Psoas muscle (tissue), 8 donors: Measurements from ENCODE around the gene ZMYND8. TPM values are rescaled to one million over a fixed set of nuclear protein-coding genes. Genes with fewer than 3 reads are reported as not detected.
"Not testable (repeated sequence)": the region's sequence is repeated elsewhere in the genome, so short reads cannot be mapped to it uniquely, and the experiment has no call there.

Experiments
- ATAC-seq, 4 donors: fragments of 200-7000 bp; cut with Tn5 transposase; one replicate each; pipeline ENCODE4 v1.9.1; 2020; ENCODE audit warnings: moderate library complexity in 3 of 4, mild to moderate bottlenecking in 2 of 4
- DNase-seq, 2 donors: peaks; one replicate each; pipeline ENCODE4 v3.0.0-alpha.2; 2020
- H3K27ac ChIP-seq: fragments of 200-600 bp; one replicate; pipeline ENCODE4 v1.8.0; 2022
- H3K27me3 ChIP-seq, 3 donors: fragments of 200-600 bp in 1 of 3; one replicate each; pipeline versions ENCODE4 v1.6.1 to v1.8.0; 2013 to 2022; ENCODE audit warnings: low read length in 2 of 3, mild to moderate bottlenecking in 2 of 3, moderate library complexity in 1 of 3; ENCODE audit not compliant: insufficient read depth in 3 of 3
- H3K36me3 ChIP-seq, 2 donors: fragments of 200-600 bp in 1 of 2; one replicate each; pipeline versions ENCODE4 v1.6.1 to v1.8.0; 2013 to 2022; ENCODE audit warnings: low read depth in 1 of 2, mild to moderate bottlenecking in 1 of 2, moderate library complexity in 1 of 2; ENCODE audit not compliant: insufficient read depth in 1 of 2
- H3K4me1 ChIP-seq: fragments of 200-600 bp; one replicate; pipeline ENCODE4 v1.8.0; 2022
- H3K4me3 ChIP-seq: fragments of 200-600 bp; one replicate; pipeline ENCODE4 v1.8.0; 2022; ENCODE audit warnings: mild to moderate bottlenecking
- H3K9me3 ChIP-seq: fragments of 200-600 bp; one replicate; pipeline ENCODE4 v1.8.0; 2022
- CTCF ChIP-seq: fragments of 200-600 bp; IDR thresholded peaks from one replicate; pipeline ENCODE4 v1.8.0; 2022; ENCODE audit warnings: antibody characterized with exemption
- WGBS, 3 donors: extraction: QIAGEN DNeasy Blood & Tissue Kit; methylation state at CpG; one replicate each; pipeline versions ENCODE4 v1.1.6 to v1.1.7; 2013; 5-methylcytosine and 5-hydroxymethylcytosine counted together
- intact Hi-C, 2 donors: fragments of 100-400 bp; cut with DNase I; formaldehyde crosslinking; loops; one replicate each; pipeline versions ENCODE4 v1.11.0 to v1.14.2; 2022
- polyA plus RNA-seq, 3 donors: library from polyadenylated mRNA; stranded (reverse); fragments of 200-250 nt; gene quantifications; one replicate each; pipeline ENCODE4 v1.2.3, GENCODE V29; 2013
- total RNA-seq, 4 donors: library from RNA; stranded (reverse); fragmentation: NEBNext Ultra II Directional in 2 of 4; extraction: Animal tissue kit (Norgen Biotek cat#: 25700) in 2 of 4; gene quantifications; one replicate each; pipeline versions ENCODE4 v1.2.1 to v1.2.4, GENCODE V29; 2021 to 2023
- donor health status: healthy with polysubstance abuse.
- donor health status: DM: no; HTN: no; CAD: no; lungs with moderate emphysema.
- donor health status: Bipolar disorder and iron deficiency.
- donor health status: healthy.
- donor health status: DM: yes; HTN: yes; CAD: no.
- donor health status: DM: no; HTN: no; CAD: no.
- donor health status: DM: no; HTN: no; CAD: no.
- donor health status: DM: yes; HTN: yes; CAD: no.

ZMYND8 gene
- total and polyA plus RNA-seq, 7 donors: 4.7 to 42.9 (median 17.7) TPM

GRCh38 chr20:47280668-47281067, 75.8 kb downstream of the ZMYND8 start:
- WGBS, 3 donors: 82 to 89% (median 84%) methylated on average over 3 of the region's 3 CpGs
- H3K36me3 ChIP-seq: peaks cover 9 to 82% of the 10 kb centered on the region in 2 donors
- no peak for TF ChIP-seq CTCF

GRCh38 chr20:47280228-47280627, 76.3 kb downstream of the ZMYND8 start:
- H3K9me3 ChIP-seq: no peaks in the 10 kb centered on the region
- TF ChIP-seq CTCF: no peak
- intact Hi-C loops: no loop called here
- no peak overlapping the region for H3K4me3 ChIP-seq
- H3K27ac ChIP-seq: no peak overlapping the region
- H3K27me3 ChIP-seq: no peaks in the 10 kb centered on the region
- DNase-seq (no peak), ATAC-seq (no peak)
- peaks cover 9 to 82% of the 10 kb centered on the region in 2 donors for H3K36me3 ChIP-seq
- peaks cover 12% of the 10 kb centered on the region for H3K4me1 ChIP-seq
- WGBS, 3 donors: 85 to 88% (median 87%) methylated on average over 7 of the region's 7 CpGs

More at GRCh38 chr20:47280668-47281067, 75.8 kb downstream of the ZMYND8 start:
- H3K4me3 ChIP-seq: no peak overlapping the region
- H3K4me1 ChIP-seq: peaks cover 12% of the 10 kb centered on the region
- ATAC-seq (no peak), DNase-seq (no peak)
- no peak overlapping the region for H3K27ac ChIP-seq
- H3K27me3 ChIP-seq: no peaks in the 10 kb centered on the region
- no peaks in the 10 kb centered on the region for H3K9me3 ChIP-seq
- intact Hi-C loops: no loop called here

DNA sequence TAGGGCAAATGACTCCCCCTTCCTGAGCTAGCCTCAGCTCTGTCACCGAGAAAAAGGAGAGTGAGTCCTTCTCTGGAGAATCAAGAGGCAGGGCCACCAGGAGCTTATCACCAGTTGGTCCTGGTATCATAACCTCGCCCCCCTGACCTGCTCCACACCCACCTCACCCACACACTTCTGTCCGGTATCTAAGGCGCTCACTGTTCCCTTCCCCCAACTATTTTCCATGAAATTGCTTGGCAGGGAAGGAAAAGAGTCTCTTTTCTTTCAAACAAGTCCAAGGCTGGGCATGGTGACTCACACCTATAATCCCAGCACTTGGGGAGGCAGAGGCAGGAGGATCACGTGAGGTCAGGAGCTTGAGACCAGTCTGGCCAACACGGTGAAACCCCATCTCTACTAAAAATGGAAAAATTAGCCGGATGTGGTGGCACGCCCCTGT, 77.6 kb downstream of the ZMYND8 start:
- Histone ChIP-seq H3K36me3 (peaks cover 9 to 74% of the 10 kb centered on the region in 2 donors), H3K4me3 (no peak overlapping the region), H3K4me1 (peaks cover 25% of the 10 kb centered on the region), H3K9me3 (no peaks in the 10 kb centered on the region), H3K27me3 (no peaks in the 10 kb centered on the region), H3K27ac (no peak overlapping the region)
- peak in 1 of 4 donors; percentile 10 for ATAC-seq
- WGBS, 3 donors: 78 to 83% (median 81%) methylated on average over 8 of the region's 8 CpGs
- no peak for DNase-seq
- TF ChIP-seq CTCF: no peak
- intact Hi-C loops: no loop called here

GRCh38 chr20:47277535-47277872, 79.0 kb downstream of the ZMYND8 start:
- H3K4me3 ChIP-seq, H3K9me3 ChIP-seq, H3K27ac ChIP-seq, DNase-seq, H3K27me3 ChIP-seq, ATAC-seq, intact Hi-C loops: not testable (repeated sequence)
- H3K36me3 ChIP-seq: peaks cover 2 to 59% of the 10 kb centered on the region in 2 donors
- WGBS, 3 donors: 73 to 81% (median 73%) methylated on average over 5 of the region's 5 CpGs
- peaks cover 34% of the 10 kb centered on the region for H3K4me1 ChIP-seq

DNA sequence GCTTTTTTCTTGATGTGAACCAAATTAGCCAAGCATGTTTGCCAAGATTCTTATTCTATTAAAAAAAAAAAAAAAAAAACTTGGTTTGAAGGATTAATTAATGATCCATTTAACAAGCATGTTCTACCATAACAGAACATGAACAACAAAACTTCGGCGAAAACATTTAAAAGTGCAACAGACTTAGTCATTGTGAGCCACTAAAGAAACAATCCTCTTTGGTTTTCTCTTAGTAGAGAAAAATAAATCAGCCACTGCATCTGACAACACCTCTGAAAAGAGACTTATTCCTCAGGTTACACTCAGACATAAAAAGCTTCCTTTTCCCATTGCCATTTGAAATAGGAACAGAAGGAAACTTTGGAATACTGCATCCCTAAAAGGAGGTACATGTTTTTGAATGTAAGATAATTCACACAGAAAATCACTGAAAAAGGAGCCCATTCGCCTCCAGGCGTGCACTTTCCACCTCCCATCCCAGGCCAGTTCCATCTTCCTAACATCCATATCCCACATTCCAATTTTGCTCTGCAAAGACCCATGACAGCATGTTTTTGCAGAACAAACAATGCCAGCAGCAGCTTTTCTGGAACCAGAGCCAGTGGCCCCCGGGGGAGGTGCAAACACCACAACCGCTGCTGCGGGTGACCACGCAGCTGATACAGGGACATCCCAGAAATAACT, 79.5 kb downstream of the ZMYND8 start:
- Histone ChIP-seq H3K36me3 (peaks cover 2 to 54% of the 10 kb centered on the region in 2 donors), H3K4me1 (peaks cover 34% of the 10 kb centered on the region), H3K9me3 (no peaks in the 10 kb centered on the region), H3K27ac (no peak overlapping the region), H3K4me3 (no peak overlapping the region), H3K27me3 (no peaks in the 10 kb centered on the region)
- DNase-seq (peak; percentile 63 to 72), ATAC-seq (peak in 2 of 4 donors; percentile 32 to 47)
- intact Hi-C loops: no loop called here
- TF ChIP-seq CTCF: no peak
- 30 to 45% (median 32%) methylated on average over 8 of the region's 8 CpGs for WGBS, 3 donors
